GM19193 (cell line): ENCODE data around the gene HRAS.
A peak's percentile ranks its signal among the peaks of the same experiment; 100 is the strongest.

Experiments used
- POLR2A ChIP-seq: IDR thresholded peaks from 4 replicates; pipeline ENCODE4 v1.6.1; 2011; ENCODE audit not compliant: insufficient read depth, insufficient read length; ENCODE audit errors: extremely low read depth

Gene HRAS

DNA sequence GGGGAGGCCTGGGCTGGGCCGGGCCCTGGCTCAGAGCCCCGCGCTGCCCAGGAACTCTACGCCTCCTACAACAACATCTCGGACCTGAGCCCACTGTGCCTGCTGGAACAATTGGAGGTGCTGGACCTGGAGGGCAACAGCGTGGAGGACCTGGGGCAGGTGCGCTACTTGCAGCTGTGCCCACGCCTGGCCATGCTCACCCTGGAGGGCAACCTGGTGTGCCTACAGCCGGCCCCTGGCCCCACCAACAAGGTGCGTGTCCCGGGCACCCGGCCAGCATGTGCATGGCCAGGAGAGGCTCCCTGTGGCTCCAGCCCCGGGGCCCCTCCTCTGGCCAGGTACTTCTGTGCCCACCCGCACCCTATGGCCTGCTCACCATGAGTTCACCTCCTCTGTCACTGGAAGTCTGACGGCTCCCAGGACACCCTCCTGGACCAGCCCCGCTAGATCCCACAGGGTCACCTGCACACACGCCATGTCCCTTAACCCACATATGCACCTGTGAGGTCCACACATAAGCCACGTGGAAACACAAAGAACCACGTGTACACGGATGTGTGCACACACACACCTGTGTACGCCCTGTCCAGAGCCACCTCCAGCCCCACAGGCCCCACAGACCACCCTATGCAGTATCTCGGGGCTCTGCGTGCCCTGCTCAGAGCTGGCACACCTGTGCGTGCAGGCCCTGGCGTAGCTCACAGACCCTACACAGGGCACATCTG lies 14.8 kb upstream of the HRAS start:
- no peak for TF ChIP-seq POLR2A

DNA sequence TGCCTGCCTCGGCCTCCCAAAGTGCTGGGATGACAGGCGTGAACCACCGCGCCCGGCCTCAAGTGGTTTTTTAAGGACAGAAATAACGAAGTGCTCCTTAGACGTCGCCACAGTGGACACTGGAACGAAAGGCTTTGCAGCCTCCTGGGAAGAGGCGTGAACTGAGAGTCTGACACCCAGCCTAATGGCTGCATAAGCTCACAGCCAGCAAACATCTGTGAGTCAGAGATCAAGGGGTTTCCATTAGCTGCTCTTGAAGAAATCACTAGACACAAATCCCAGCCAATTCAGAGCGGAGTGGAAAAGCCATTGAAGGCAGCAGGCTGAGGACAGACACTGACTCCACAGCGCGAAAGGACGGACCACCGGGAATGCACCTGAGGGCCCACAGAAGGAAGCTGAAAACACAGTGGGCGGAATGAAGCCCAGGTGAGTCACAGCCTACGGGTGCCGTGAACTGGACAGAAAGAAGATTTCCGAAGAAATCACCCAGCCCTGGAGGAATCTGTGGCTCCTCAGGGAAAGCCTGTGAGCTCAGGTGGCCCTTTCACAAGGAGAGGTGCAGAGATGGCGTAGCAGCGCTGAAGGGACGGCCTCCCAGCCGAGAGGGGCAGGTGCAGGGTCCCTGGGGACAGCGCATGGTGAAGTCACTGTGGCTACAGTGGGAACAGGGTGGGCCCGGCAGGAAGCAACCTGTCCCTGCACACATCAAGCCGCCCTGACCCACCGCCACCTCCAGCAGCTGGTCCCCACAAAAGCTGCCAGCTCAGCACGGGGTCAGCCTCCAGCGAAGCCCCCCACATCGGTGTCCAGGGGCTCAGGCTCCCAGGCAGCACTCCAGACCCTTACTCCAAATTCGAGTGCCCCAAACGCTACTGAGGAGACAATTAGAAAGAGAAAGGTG lies 13.6 kb upstream of the HRAS start:
- no peak for TF ChIP-seq POLR2A

- no peak for TF ChIP-seq POLR2A
These were observed 9.8 kb upstream of the HRAS start for GRCh38 chr11:545171-545570.

DNA sequence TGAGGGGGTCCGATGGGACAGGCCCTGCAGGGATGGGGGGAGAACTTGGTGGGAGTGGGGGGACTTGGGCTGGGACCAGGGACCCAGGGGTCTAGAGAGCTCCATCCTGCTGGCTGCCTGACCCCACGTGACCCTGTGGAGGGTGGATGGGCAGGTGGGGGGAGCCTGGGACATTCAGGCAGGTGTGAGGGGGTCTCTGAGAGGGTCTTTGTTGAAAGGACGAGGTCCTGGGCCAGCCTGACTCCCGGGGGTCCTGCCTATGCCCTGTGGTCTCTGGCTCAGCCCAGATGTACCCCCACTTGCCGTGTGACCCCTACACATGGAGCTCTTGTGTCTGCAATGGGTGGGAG lies 9.4 kb upstream of the HRAS start:
- TF ChIP-seq POLR2A = no peak

DNA sequence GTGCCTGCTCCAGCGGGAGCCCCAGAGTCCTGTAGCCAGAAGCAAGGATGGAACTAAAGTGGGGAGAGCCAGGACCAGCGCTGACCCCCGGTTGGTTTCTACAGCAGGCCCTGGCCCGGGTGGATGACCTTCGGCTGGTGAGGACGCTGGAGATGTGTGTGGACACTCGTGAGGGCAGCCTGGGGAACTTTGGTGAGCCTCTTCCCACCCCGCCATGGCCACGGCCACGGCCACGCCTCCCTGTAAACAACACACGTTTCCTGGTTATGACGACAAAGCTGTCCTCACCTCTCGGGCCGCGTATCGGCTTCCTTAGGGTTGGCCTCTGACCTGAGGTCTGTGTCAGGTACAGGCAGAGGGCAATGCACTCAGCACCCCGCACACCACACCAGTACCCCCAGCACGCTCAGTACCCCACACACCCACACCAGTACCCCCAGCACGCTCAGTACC lies 6.1 kb upstream of the HRAS start:
- no peak for TF ChIP-seq POLR2A

DNA sequence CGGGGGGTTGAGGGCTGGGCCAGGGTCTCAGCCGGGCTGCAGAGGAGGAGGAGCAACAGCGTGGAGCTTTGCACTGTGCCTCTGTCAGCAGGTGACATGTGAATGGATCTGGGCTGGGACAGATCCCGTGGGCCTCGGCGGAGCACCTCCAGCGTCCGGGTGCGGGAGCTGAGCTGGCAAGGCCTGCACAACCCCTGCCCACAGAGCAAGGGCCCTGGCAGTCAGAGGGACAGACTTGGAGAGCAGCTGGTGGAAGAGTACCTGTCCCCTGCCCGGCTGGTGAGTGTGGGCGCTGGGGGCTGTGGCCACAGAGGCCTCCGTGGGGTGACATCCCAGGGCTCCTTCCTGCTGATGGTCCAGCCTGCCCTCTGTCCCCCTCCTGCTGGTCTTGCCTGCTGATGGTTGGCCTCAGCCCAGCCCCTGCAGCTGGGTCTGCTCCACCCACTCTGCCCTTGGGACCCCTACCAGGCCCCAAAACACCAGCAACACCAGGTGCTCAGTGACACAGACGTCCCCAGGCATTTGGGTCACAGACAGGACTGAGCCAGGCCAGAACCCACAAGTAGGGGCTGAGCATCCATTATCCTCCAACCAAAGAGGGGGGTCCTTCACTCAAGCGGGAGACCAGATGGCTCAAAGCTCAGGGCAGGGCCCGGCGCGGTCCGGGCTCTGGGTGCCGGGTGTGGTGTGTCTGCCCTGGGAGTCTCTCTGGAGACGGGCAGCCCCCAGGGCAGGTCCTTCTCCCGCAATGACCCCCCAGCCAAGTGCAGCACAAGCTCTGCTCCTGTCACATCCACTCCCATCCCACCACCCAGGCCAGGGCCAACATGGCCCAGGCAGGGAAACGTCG lies 5.4 kb upstream of the HRAS start:
- TF ChIP-seq POLR2A = no peak

GRCh38 chr11:539971-540481 lies 4.7 kb upstream of the HRAS start:
- no peak for TF ChIP-seq POLR2A

DNA sequence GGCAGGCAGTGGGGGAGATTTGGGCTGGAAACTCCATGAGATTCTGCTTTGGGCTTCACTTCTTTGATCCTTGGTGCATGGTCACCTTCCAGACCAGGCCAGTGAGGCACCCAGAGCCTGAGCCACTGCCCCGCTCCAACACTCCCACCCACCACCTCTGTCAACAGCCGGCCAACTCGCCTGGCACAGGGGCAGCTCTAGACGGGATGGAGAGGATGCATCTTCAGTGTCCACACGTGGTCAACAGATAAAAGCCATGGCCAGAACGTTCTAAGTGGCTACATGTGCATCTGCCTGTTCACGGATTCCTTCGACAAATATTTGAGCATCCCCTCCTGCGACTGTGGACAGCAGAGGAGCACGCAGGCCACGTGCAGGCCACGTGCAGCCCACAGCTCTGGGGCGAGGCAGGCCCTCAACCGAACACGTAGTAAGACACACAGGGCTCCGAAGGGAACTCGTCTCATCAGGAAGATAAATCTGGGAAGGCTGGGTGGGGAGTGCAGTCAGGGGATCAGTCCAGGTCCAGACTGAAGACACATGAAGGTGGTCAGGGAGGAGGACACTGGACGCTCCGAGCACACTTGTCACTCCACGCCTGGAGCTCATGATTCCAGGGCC lies 3.2 kb upstream of the HRAS start:
- TF ChIP-seq POLR2A = no peak

DNA sequence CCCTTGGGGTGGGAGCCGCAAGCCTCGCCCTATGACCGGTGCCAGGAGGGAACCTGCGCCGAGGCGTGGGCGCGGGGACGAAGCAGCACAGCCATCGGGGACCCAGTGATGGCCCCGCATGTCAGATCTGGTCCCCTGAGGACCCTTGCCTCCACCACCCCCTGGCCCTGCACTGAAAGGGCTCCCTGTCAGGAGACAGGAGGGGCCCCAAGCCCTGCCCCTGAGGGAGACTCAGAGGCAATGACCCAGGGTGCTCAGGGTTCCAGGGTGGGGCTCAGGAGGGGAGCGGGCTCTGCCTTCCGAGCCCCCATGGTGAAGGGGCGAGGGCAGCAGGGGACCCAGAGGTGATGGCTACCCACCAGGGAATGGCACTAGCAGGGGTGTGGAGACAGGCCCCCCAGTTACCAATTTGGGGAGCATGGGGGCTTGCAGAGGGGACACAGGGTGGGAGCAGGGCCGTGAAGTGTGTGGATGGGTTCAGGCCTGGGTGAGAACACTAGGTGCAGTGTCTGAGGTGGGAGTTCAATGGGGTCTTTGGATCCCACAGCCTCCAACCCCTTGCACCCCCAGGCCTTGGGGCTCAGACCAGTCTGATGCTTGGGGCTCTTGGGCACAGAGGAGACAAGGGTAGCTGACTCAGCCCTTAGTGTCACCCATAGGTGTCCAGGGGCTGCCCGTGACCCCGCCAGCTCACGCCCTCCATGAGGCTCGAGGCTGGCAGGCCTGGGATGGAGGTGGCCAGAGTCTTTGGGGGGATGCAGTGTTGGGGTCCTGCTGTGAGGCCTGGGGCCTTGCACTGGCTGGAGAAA lies 2.5 kb upstream of the HRAS start:
- no peak for TF ChIP-seq POLR2A

- peak; percentile 51 for TF ChIP-seq POLR2A
These were observed 1.7 kb upstream of the HRAS start, which contains the start of gene LRRC56 for GRCh38 chr11:536841-537621. Gene LRRC56, plus strand, starts transcription at chr11:537527. Its CDS starts 3,158 bp downstream, at chr11:540685.

DNA sequence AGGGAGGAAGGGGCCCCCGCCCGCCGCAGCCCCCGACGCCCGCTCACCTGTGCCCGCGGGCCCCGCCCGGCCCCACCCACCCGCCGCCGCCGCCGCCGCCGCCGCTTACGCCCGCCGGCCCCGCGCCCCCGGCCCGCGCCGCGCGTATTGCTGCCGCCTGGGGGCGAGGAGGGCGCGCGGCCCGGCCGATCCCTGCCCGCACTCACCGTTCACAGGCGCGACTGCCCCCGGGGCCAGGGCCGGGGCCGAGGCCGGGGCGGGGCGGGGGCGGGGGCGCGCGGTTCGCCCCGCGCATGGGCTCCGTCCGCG lies 212 bp downstream of the HRAS start:
- no peak for TF ChIP-seq POLR2A

DNA sequence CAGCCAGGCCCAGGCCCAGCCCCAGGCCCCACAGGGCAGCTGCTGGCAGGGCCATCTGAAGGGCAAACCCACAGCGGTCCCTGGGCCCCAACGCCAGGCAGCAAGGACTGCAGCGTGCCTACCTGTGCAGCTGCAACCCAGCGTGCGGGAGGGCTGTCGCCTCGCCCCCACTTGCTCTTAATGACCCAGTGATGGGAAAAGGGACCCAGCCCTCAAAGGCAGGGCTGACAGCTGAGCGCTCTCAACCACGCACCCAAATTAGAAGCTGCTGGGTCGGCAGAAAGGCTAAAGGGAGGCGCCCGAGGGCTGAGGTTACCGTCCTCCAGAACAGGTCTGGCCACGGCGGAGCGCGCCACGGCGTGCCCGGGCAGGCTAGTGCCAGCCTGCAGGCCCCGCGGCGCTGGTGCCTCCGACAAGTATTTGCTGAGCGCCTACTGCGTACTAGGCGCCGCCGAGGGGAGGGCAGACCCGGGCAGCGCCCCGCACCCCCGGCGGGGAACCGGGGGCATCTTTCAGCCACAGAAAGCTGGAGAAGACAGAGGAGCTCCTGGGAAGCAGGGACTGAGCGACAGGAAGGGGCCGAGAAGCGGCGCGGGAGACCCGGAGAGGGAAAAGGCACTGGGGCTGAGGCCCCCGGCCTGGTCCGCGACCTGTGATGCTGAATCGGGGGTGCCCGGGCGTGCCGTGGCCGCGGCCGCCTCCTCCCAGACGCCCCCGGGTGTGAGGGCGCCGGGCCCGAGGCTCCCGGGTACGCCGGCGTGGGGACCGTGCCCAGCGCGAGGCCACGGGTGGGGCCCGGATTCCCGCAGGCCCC lies 773 bp downstream of the HRAS start:
- no peak for TF ChIP-seq POLR2A
